ENCODE data around the gene CRYZL1.

DNA sequence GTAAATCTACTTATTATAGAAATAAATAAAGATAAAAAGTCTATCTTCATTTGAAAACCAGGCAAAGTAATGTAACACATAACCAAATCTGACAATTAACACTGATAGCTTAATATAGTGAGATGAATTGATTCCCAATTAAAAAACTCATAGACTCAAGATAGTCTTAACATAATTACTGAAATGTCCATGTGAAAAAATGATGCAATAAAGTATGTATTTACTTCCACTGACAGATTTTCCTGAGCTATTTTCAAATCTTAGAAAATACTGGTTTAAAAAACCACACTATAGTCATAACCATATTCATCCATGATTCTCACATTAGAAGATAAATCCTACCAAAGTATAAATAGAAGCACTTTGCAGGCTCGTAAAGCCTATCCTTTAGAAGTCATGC lies 43.5 kb downstream of the CRYZL1 start:
- TF ChIP-seq CTCF (IDR thresholded peaks at IDR 0.05) (no peak), EZH2 (IDR thresholded peaks at IDR 0.05; ENCODE audit: borderline replicate concordance, insufficient read depth, low read depth, low read length, poor library complexity, severe bottlenecking) (no peak)

Data from B cell (primary cell).